ENCODE measurements around the gene TMEM25. TPM values are rescaled to one million over a fixed set of nuclear protein-coding genes. Genes with fewer than 3 reads are reported as not detected.
A peak's percentile ranks its signal among the peaks of the same experiment; 100 is the strongest.

Gene TMEM25
- total RNA-seq, 1 donor from 2014 or later = 16.1 TPM

GRCh38 chr11:118545533-118545932 is 14.5 kb downstream of the TMEM25 start:
- no peak for DNase-seq (ENCODE audit: low spot score)
- peaks cover 3% of the 10 kb centered on the region for H3K36me3 Mint-ChIP-seq (ENCODE audit: low read depth, unreplicated experiment)

GRCh38 chr11:118547132-118547531 is 16.1 kb downstream of the TMEM25 start:
- DNase-seq (ENCODE audit: low spot score) = no peak
- peaks cover 2% of the 10 kb centered on the region for H3K27me3 Mint-ChIP-seq (ENCODE audit: unreplicated experiment)
- no peak for TF ChIP-seq CTCF (IDR thresholded peaks at IDR 0.05; ENCODE audit: unreplicated experiment)
- peaks cover 8% of the 10 kb centered on the region for H3K36me3 Mint-ChIP-seq (ENCODE audit: low read depth, unreplicated experiment)
- H3K27ac Mint-ChIP-seq (ENCODE audit: unreplicated experiment) = no peak overlapping the region
- H3K4me1 Mint-ChIP-seq (ENCODE audit: unreplicated experiment) = no peaks in the 10 kb centered on the region
- no peak overlapping the region for H3K4me3 Mint-ChIP-seq (ENCODE audit: unreplicated experiment)
- no peaks in the 10 kb centered on the region for H3K9me3 Mint-ChIP-seq (ENCODE audit: unreplicated experiment)

More at GRCh38 chr11:118545533-118545932, 14.5 kb downstream of the TMEM25 start:
- Mint-ChIP-seq H3K27me3 (ENCODE audit: unreplicated experiment) (peaks cover 2% of the 10 kb centered on the region), H3K4me3 (ENCODE audit: unreplicated experiment) (no peak overlapping the region), H3K27ac (ENCODE audit: unreplicated experiment) (no peak overlapping the region), H3K9me3 (ENCODE audit: unreplicated experiment) (no peaks in the 10 kb centered on the region), H3K4me1 (ENCODE audit: unreplicated experiment) (no peaks in the 10 kb centered on the region)
- no peak for TF ChIP-seq CTCF (IDR thresholded peaks at IDR 0.05; ENCODE audit: unreplicated experiment)

GRCh38 chr11:118552341-118552740 is 21.3 kb downstream of the TMEM25 start:
- H3K9me3 Mint-ChIP-seq (ENCODE audit: unreplicated experiment) = no peaks in the 10 kb centered on the region
- no peak overlapping the region for H3K4me3 Mint-ChIP-seq (ENCODE audit: unreplicated experiment)
- no peak for TF ChIP-seq CTCF (IDR thresholded peaks at IDR 0.05; ENCODE audit: unreplicated experiment)
- DNase-seq (ENCODE audit: low spot score) = no peak
- no peaks in the 10 kb centered on the region for H3K4me1 Mint-ChIP-seq (ENCODE audit: unreplicated experiment)
- no peak overlapping the region for H3K27ac Mint-ChIP-seq (ENCODE audit: unreplicated experiment)
- H3K27me3 Mint-ChIP-seq (ENCODE audit: unreplicated experiment) = no peaks in the 10 kb centered on the region
- peaks cover 23% of the 10 kb centered on the region for H3K36me3 Mint-ChIP-seq (ENCODE audit: low read depth, unreplicated experiment)

- no peak overlapping the region for H3K4me3 Mint-ChIP-seq (ENCODE audit: unreplicated experiment)
- H3K36me3 Mint-ChIP-seq (ENCODE audit: low read depth, unreplicated experiment) = peaks cover 13% of the 10 kb centered on the region
- H3K27ac Mint-ChIP-seq (ENCODE audit: unreplicated experiment) = no peak overlapping the region
Measured at GRCh38 chr11:118560806-118561205, 29.8 kb downstream of the TMEM25 start.

GRCh38 chr11:118565051-118565450 is 34.1 kb downstream of the TMEM25 start:
- Mint-ChIP-seq H3K27ac (ENCODE audit: unreplicated experiment) (peak overlapping the region; percentile 83), H3K36me3 (ENCODE audit: low read depth, unreplicated experiment) (no peaks in the 10 kb centered on the region), H3K27me3 (ENCODE audit: unreplicated experiment) (no peaks in the 10 kb centered on the region), H3K9me3 (ENCODE audit: unreplicated experiment) (no peaks in the 10 kb centered on the region), H3K4me3 (ENCODE audit: unreplicated experiment) (peak overlapping the region; percentile 78), H3K4me1 (ENCODE audit: unreplicated experiment) (peaks cover 9% of the 10 kb centered on the region)
- no peak for TF ChIP-seq CTCF (IDR thresholded peaks at IDR 0.05; ENCODE audit: unreplicated experiment)
- no peak for DNase-seq (ENCODE audit: low spot score)

More at GRCh38 chr11:118560806-118561205, 29.8 kb downstream of the TMEM25 start:
- no peak for DNase-seq (ENCODE audit: low spot score)
- TF ChIP-seq CTCF (IDR thresholded peaks at IDR 0.05; ENCODE audit: unreplicated experiment) = no peak
- Mint-ChIP-seq H3K9me3 (ENCODE audit: unreplicated experiment) (no peaks in the 10 kb centered on the region), H3K4me1 (ENCODE audit: unreplicated experiment) (peaks cover 9% of the 10 kb centered on the region), H3K27me3 (ENCODE audit: unreplicated experiment) (no peaks in the 10 kb centered on the region)

All from endothelial cell (in vitro differentiated cells).